HG02970 (cell line): ENCODE measurements around the gene CPPED1.

Experiments used
- ATAC-seq: cut with Tn5 transposase; IDR thresholded peaks from one replicate; pipeline ENCODE4 v1.9.1; 2021; ENCODE audit warnings: mild to moderate bottlenecking, moderate library complexity, moderate number of reproducible peaks; ENCODE audit not compliant: unreplicated experiment, low FRiP score

Gene CPPED1

GRCh38 chr16:12613992-12614661 lies 189.6 kb downstream of the CPPED1 start:
- no peak for ATAC-seq

DNA sequence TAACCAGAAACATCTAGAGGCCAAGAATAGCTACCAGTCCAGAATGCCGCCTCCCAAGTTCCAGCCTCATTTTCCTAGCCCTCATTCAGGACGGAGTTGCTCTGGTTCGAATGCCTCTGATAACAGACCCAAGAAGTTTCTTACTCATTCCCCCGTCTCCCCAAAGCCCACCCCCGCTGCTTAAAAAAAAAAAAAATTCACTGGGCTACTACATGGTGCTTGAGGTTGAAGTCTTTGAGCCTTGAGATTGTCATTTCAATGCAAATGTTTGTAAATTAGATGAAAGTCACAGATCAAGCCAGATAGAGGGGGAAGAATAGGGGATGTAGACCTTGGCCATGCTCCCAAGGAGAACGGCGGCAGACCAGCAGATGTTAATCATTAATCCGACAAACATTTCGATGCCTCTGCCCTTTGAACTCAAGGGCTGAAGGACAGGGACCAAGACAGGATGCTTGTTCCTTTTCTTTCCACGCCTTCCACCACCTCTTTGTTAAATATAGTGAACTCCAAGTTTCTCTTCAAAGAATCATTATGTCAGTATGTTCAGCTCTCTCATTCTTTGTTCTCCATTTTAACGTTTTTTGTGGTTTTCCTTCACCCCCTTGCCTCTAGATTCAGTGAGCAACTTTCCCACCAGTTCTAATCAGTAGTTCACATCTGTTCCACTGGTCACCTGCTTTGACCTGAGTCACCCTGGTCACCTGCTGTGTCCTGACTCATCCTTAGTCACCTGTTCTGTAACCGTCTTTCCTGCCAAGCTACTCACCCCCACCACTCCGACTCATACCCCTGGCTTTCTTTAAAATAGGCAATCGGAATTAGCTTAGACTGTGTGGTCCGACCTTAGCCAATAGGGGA lies 190.3 kb downstream of the CPPED1 start:
- no peak for ATAC-seq

DNA sequence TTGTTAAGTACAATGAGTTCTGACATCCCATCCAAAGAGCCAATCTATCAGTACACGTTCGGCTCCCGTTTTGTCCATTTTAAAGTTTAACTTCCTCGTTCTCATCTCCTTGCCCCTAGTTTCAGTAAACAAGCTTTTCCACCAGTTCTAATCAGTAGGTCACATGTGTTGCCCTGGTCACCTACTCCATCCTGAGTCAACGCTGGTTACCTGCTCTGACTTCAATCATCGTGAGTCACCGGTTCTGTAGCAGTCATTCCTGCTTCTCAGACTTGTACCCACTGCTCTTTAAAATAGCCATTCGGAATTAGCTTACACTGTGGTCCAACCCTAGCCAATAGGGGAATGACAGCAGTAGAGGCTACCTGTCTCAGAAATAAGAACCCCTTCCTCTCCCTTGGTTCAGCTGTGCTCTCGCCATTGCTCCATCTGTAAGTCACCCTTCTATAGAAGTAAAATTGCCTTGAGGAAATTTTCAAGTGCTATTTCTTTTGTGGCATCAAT lies 191.0 kb downstream of the CPPED1 start:
- ATAC-seq, result no peak

DNA sequence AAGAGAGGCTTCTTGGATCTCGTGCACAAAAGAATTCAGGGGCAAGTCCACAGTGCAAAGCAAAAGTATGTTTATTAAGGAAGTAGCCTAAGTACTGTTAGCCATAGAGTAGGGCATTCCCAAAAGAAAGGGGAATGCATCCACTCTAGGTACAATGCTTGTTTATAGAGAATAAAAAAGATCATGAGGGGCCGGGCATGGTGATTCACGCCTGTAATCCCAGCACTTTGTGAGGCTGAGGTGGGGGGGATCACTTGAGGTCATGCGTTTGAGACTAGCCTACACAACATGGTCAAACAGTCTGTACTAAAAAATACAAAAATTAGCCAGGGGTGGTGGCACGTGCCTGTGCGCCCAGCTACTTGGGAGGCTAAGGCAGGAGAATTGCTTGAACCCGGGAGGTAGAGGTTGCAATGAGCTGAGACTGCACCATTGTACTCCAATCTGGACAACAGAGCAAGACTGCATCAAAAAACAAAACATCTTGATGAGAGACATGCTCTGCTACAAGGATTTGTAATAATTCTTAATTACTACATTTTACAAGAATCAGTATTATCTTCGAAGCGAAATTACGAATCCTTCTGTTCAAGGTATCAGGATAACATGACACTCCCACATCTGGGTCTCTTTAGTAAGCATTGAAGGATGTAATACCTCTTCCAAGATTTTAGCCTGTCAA lies 191.6 kb downstream of the CPPED1 start:
- no peak for ATAC-seq

DNA sequence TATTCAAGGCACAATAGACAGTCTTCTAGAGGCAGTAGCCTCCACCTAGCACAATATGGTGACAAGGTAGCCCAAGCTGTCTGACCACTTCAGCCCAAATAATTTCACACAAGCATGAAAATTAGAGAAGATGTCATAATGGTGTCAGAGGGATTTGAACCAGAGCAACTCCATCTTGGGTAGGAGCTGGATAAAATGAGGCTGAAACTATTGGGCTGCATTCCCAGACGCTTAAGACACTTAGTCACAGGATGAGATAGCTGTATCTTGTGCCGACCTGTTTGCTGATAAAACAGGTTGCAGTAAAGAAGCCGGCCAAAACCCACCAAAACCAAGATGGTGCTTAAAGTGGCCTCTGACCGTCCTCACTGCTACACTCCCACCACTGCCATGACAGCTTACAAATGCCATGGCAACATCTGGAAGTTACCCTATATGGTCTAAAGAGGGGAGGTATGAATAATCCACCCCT lies 192.6 kb downstream of the CPPED1 start:
- ATAC-seq, result no peak

GRCh38 chr16:12609937-12610699 lies 193.6 kb downstream of the CPPED1 start:
- ATAC-seq, result no peak
